GM20000 (cell line): ENCODE results near the gene THAP4.

ENCODE experiments used
- DNase-seq: peaks from one replicate; pipeline ENCODE4 v3.0.0; 2012; ENCODE audit warnings: low spot score
- TF ChIP-seq, protein P1 (sequence below): IDR thresholded peaks from 2 replicates; pipeline ENCODE4 v1.5.1; 2012; ENCODE audit warnings: mild to moderate bottlenecking, control low read depth; ENCODE audit errors: extremely low read depth, missing control alignments

The THAP4 gene

DNA sequence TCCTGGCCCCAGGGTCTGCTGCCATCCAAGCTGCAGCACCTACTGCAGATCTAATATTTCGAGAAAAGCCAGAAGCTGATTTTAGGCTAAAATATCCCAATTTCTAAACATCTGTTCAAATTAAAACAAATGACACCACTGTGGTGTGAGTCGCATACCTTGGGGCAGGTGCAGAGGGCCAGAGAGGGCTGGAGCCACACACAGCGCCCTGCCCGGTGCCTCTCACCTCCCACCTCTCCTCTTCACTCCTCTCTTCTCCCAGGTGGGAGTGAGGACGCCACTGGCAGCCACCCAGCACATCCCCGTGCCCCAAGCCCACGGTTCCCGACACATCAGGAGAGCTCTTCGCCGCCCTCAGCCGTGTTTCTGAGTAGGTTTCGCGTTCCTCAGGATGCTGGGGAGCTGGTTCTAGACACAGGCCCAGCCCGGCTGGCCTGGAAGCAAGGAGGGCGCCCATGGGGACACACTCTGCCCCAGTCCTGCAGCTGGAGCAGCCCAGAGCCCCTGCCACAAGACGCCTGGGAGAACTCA lies 21.4 kb downstream of the THAP4 start:
- no peak for DNase-seq
- TF ChIP-seq, protein P1, sequence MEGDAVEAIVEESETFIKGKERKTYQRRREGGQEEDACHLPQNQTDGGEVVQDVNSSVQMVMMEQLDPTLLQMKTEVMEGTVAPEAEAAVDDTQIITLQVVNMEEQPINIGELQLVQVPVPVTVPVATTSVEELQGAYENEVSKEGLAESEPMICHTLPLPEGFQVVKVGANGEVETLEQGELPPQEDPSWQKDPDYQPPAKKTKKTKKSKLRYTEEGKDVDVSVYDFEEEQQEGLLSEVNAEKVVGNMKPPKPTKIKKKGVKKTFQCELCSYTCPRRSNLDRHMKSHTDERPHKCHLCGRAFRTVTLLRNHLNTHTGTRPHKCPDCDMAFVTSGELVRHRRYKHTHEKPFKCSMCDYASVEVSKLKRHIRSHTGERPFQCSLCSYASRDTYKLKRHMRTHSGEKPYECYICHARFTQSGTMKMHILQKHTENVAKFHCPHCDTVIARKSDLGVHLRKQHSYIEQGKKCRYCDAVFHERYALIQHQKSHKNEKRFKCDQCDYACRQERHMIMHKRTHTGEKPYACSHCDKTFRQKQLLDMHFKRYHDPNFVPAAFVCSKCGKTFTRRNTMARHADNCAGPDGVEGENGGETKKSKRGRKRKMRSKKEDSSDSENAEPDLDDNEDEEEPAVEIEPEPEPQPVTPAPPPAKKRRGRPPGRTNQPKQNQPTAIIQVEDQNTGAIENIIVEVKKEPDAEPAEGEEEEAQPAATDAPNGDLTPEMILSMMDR = no peak

DNA sequence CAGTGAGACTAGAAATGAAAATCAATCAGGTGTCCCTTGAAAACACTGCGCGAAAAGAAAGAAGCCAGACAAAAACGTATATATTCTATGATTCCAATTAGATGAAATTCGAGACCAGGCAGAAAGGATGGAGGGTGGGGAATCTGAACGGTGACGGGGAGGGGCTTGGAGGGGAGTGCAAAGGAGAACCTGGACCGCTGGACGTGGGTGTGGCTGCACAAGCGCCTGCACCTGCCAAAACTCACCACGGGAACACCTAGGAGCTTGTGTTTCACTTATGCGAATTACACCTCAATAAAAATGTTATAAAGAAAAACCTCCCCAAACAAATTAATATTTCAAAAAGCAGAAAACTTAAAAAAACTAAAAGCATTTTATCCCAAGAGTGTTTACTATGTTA lies 21.9 kb downstream of the THAP4 start:
- TF ChIP-seq, protein P1 = no peak
- DNase-seq = no peak

DNA sequence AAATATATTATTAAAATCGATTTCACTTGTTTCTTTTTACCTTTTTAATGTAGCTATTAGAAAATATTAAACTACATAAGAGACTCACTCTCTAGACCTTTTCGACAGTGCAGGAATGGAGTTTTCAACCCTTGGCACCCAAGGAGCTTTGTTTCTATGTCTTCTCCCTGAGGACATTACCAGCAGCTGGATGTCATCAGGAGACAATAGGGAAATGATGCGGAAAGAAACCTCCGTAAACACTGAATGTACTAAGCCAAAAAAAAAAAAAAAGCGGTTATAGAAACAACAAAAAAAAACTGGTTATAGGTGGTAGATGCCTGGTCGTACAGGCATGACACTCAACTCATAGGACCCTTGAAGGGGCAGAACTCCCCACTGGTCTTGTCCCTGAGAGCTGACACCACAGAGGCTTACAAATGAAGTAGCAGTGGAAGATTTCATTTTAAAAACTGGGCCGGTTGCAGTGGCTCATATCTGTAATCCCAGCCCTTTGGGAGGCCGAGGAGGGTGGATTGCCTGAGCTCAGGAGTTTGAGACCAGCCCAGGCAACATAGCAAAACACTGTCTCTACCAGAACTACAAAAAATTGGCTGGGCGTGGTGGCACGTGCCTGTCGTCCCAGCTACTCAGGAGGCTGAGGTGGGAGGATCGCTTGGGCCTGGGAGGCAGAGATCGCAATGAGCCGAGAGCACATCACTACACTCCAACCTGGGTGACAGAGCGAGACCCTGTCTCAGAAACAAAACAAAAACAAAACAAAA lies 23.8 kb downstream of the THAP4 start:
- no peak for DNase-seq
- TF ChIP-seq, protein P1 = no peak

DNA sequence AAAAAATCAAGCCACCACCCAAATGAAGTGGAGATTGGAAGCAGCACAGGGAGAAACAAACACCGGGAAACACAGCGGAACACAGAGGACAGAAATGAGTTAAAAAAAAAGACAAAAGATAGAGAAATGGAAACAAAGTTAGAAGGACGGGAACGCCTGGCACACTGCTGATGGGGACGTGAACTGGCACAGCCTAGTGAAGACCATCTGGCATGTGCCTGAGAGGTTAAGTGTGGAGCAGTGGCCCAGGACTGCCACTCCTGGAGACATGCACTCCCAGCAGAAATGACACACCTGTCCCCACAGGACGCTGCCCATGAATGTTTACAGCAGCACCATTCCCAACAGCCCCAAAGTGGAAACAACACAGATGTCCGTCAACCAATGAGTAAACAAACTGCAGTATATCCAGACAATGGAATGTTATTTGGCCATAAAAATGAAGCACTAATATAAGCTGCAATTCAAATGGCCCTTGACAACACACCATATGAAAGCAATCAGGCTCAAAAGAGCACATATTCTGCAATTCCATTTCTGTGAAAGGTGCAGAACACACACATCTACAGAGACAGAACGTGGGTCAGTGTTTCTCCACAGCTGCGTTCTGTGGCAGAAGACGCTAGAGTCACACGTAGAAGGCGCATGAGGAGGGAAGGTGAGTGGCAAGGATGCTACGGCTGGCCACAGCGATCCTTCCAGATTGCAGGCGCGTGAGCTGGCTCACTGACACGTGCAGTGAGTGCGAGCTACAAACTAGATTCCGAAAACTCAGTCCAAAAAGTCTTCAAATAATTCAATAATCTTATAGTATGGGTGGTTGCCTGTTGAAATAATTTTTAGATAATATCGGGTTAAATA lies 24.6 kb downstream of the THAP4 start:
- TF ChIP-seq, protein P1 = no peak
- DNase-seq = no peak

DNA sequence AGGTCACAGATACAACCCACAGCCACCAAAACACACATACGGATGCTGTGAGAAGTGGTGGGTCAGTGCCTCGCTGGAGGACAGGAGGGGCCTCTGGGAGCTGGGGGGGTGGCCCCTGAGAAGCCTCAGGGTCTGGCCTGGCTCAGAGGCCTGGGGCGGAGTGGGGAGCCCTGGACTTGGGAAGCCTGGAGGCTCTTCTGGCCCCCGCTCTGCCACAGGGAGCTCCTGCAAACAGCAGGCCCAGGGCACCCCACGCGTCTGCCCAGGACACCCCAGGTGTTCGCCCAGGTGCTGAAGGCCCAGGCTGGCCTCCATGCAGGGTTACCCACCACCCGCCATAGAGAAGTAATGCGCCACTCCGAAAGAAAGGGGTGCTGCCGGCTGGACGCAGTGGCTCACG lies 25.9 kb downstream of the THAP4 start:
- TF ChIP-seq, protein P1 = no peak
- no peak for DNase-seq

DNA sequence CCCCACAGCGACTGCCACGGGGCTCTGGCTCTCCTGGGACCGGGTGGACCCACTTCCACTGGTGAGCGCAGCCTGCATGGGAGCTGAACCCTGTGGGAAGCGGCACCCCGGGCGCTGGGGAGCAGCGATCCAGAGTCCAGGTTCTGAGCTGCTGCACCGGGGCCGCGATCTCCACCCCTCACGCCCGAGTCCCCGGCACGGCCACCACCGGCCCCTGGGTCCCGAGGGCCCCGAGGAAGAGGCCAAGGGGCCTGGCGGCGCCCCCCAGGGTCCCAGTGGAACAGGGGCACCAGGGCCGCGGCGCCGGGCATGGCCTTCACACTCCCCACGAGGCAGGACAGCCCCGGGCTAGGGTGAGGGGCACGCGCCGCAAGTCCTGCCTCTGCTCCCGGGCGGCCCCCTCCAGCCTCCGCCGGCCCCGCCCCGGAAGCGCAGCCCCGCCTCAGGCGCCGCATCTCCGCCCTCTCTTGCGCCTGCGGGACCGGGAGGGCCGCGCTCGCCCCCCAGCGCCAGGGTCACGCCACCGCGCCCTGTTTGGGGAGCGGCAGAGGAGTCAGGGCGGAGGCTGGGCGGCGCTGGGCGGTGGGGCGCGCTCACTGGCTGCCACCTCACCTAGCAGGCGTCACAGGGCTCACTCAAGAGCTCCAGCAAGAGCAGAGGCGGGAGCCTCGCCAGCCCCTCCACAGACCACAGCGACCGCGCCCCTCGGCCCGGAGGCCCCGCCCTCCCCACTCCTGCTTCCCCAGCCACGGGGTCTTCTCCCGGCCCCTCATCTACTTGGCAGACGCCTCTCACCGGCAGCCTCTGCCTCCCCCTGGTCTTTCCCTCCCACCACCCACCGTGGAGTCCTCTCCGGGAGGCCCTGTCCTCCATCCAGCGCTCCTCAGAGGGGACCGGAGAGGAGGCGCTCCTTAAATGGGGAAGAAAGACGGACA lies 26.8 kb downstream of the THAP4 start:
- TF ChIP-seq, protein P1 = peak; percentile 98
- peak; percentile 97 for DNase-seq
